HS-27A (cell line): Measurements from ENCODE around the gene LGALS7.
"Not testable (repeated sequence)": the region's sequence is repeated elsewhere in the genome, so short reads cannot be mapped to it uniquely, and the experiment has no call there.

Experiments
- DNase-seq: peaks from one replicate; pipeline ENCODE4 v3.0.0-alpha.2; 2012; ENCODE audit warnings: low read depth, missing footprints

LGALS7 gene

GRCh38 chr19:38799104-38799503 lies 25.8 kb upstream of the LGALS7 start:
- no peak for DNase-seq

- DNase-seq: not testable (repeated sequence)
Measured at GRCh38 chr19:38797781-38798180, 24.5 kb upstream of the LGALS7 start.

GRCh38 chr19:38796154-38796553 lies 22.8 kb upstream of the LGALS7 start:
- DNase-seq: no peak

GRCh38 chr19:38795549-38795948 lies 22.2 kb upstream of the LGALS7 start:
- no peak for DNase-seq

GRCh38 chr19:38793671-38794070 lies 20.4 kb upstream of the LGALS7 start:
- no peak for DNase-seq

GRCh38 chr19:38793177-38793576 lies 19.9 kb upstream of the LGALS7 start:
- no peak for DNase-seq

GRCh38 chr19:38792250-38793111 lies 19.2 kb upstream of the LGALS7 start:
- DNase-seq: no peak

- not testable (repeated sequence) for DNase-seq
Measured at GRCh38 chr19:38791451-38792064, 18.2 kb upstream of the LGALS7 start.

GRCh38 chr19:38790507-38791403 lies 17.4 kb upstream of the LGALS7 start:
- DNase-seq: not testable (repeated sequence)

- no peak for DNase-seq
Measured at GRCh38 chr19:38788478-38789243, 15.3 kb upstream of the LGALS7 start, which contains the start of gene LGALS7B. Gene LGALS7B, plus strand, starts transcription at chr19:38789200. Its CDS starts 27 bp downstream, at chr19:38789227.

GRCh38 chr19:38786572-38787265 lies 13.4 kb upstream of the LGALS7 start:
- DNase-seq: no peak

- not testable (repeated sequence) for DNase-seq
Measured at GRCh38 chr19:38786061-38786460, 12.7 kb upstream of the LGALS7 start.

- no peak for DNase-seq
Measured at GRCh38 chr19:38785187-38785699, 11.9 kb upstream of the LGALS7 start.

GRCh38 chr19:38784224-38784623 lies 10.9 kb upstream of the LGALS7 start:
- DNase-seq: no peak

GRCh38 chr19:38782212-38782611 lies 8.9 kb upstream of the LGALS7 start:
- not testable (repeated sequence) for DNase-seq

- DNase-seq: no peak
Measured at GRCh38 chr19:38781058-38781457, 7.7 kb upstream of the LGALS7 start.

GRCh38 chr19:38780443-38780842 lies 7.1 kb upstream of the LGALS7 start:
- no peak for DNase-seq

GRCh38 chr19:38778733-38779132 lies 5.4 kb upstream of the LGALS7 start:
- no peak for DNase-seq

- no peak for DNase-seq
Measured at GRCh38 chr19:38774181-38774950, 1.0 kb upstream of the LGALS7 start.

- not testable (repeated sequence) for DNase-seq
Measured at GRCh38 chr19:38771569-38771968, 1.7 kb downstream of the LGALS7 start.
